Tibial artery (tissue), 4 donors: Measurements from ENCODE around the gene TMEM52.

ENCODE experiments used
- DNase-seq, 2 donors: peaks; one replicate each; pipeline ENCODE4 v3.0.0-alpha.2; 2019
- H3K27ac ChIP-seq, 2 donors: fragments of 200-600 bp; sonication (generic) in 1 of 2; 1 replicate in 1 of 2; 2 replicates in 1 of 2; pipeline ENCODE4 v1.5.1; 2018 to 2019; ENCODE audit warnings: mild to moderate bottlenecking in 1 of 2
- H3K27me3 ChIP-seq, 2 donors: fragments of 200-600 bp; sonication (generic) in 1 of 2; one replicate each; pipeline versions ENCODE4 v1.5.1 to v1.6.0; 2016 to 2019
- H3K36me3 ChIP-seq, 3 donors: fragments of 200-600 bp; sonication (generic) in 2 of 3; one replicate each; pipeline ENCODE4 v1.5.1; 2016 to 2019; ENCODE audit warnings: mild to moderate bottlenecking in 2 of 3
- H3K4me1 ChIP-seq, 4 donors: fragments of 200-600 bp; sonication (generic) in 2 of 4; 1 replicate in 3 of 4; 2 replicates in 1 of 4; pipeline ENCODE4 v1.5.1; 2016 to 2019
- H3K4me3 ChIP-seq, 2 donors: fragments of 200-600 bp; sonication (generic) in 1 of 2; 1 replicate in 1 of 2; 2 replicates in 1 of 2; pipeline ENCODE4 v1.5.1; 2018 to 2019; ENCODE audit warnings: mild to moderate bottlenecking in 2 of 2
- H3K9me3 ChIP-seq, 3 donors: fragments of 200-600 bp; sonication (generic) in 1 of 3; one replicate each; pipeline ENCODE4 v1.5.1; 2016 to 2019
- CTCF ChIP-seq, 2 experiments: fragments of 200-600 bp in 1 of 2; fragments of 450-650 bp in 1 of 2; IDR thresholded peaks; one replicate each; pipeline ENCODE4 v1.5.1; 2017 to 2019; ENCODE audit warnings: antibody characterized with exemption in 2 of 2, mild to moderate bottlenecking in 1 of 2, moderate library complexity in 1 of 2
- intact Hi-C: fragments of 100-400 bp; cut with DNase I; formaldehyde crosslinking; loops from one replicate; pipeline ENCODE4 v1.15.0; 2023; ENCODE audit warnings: low total_unique reads

The TMEM52 gene

GRCh38 chr1:1917304-1917976, 1.6 kb downstream of the TMEM52 start:
- intact Hi-C loops, result no loop called here

DNA sequence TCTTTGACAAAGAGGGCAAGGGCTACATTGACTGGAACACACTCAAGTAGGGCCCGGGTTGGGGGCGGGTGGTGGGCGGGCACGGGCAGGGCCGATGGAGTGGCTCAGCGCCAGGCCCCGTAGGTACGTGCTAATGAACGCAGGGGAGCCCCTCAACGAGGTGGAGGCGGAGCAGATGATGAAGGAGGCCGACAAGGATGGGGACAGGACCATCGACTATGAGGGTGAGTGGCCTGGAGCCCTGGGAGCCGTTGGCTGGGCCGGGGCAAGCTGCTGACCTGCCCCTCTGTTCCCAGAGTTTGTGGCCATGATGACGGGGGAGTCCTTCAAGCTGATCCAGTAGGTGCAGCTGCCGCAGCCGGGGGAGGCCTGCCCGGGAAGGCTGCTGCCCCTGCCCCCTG, 2.2 kb downstream of the TMEM52 start:
- Histone ChIP-seq H3K27me3 (peaks cover 0 to 32% of the 10 kb centered on the region in 2 donors), H3K36me3 (no peaks in the 10 kb centered on the region), H3K4me3 (no peak overlapping the region), H3K27ac (no peak overlapping the region), H3K9me3 (no peaks in the 10 kb centered on the region), H3K4me1 (peaks cover 0 to 20% (median 16%) of the 10 kb centered on the region in 4 donors)
- no peak for TF ChIP-seq CTCF (IDR thresholded peaks at IDR 0.05)
- no peak for DNase-seq
- intact Hi-C loops, result no loop called here

More at GRCh38 chr1:1917304-1917976, 1.6 kb downstream of the TMEM52 start:
- Histone ChIP-seq H3K4me1 (peaks cover 0 to 20% (median 16%) of the 10 kb centered on the region in 4 donors), H3K27ac (no peak overlapping the region), H3K36me3 (no peaks in the 10 kb centered on the region), H3K9me3 (no peaks in the 10 kb centered on the region), H3K27me3 (peaks cover 0 to 32% of the 10 kb centered on the region in 2 donors), H3K4me3 (no peak overlapping the region)
- no peak for DNase-seq
- TF ChIP-seq CTCF (IDR thresholded peaks at IDR 0.05), result no peak

DNA sequence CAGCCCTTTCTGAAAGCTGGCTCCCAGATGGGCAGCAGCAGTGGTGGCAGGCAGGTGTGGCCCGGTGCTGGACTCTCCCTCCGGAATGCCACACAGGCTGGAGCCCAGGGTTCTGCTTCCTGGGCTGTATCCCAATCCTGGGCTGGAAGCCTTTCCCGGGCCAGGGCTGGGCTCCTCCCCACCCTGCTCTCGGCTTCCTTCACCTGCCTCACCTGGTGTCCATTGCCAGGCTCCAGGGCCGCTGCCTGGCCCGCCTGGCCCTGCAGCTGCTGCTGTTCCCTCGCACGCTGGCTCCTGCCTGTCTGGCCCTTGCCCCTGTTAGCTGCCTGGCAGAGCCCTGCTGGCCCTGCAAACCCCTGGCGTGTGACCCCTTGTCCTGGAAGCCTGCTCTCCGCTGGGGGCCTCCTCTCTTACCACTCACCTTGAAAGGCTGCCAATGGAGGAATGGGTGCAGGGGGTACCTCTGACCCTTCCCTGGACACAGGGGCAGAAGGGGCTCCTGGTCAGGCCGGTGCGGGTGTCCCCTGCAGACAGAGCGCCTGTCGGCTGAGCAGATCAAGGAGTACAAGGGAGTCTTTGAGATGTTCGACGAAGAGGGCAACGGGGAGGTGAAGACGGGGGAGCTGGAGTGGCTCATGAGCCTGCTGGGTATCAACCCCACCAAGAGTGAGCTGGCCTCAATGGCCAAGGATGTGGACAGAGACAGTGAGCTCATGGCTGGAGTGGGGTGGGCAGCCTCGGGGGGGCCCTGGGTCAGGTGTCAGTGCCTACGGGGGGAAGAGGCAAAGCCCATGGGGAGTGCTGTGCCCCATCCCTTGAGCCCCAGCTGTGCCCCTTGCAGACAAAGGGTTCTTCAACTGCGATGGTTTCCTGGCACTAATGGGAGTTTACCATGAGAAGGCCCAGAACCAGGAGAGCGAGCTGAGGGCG, 2.9 kb downstream of the TMEM52 start:
- no peak for DNase-seq
- no peaks in the 10 kb centered on the region for H3K36me3 ChIP-seq
- H3K4me1 ChIP-seq, result peaks cover 0 to 20% (median 16%) of the 10 kb centered on the region in 4 donors
- no peak for TF ChIP-seq CTCF (IDR thresholded peaks at IDR 0.05)
- H3K9me3 ChIP-seq, result no peaks in the 10 kb centered on the region
- H3K4me3 ChIP-seq, result no peak overlapping the region
- peaks cover 0 to 32% of the 10 kb centered on the region in 2 donors for H3K27me3 ChIP-seq
- H3K27ac ChIP-seq, result no peak overlapping the region
- intact Hi-C loops, result no loop called here

GRCh38 chr1:1914971-1915692, 3.9 kb downstream of the TMEM52 start, which contains the start of gene CALML6:
CALML6 (plus strand) TSS chr1:1915260; CDS start chr1:1915281, 21 bp downstream.
- no peak within 1 kb of the TSS for H3K27ac ChIP-seq
- H3K36me3 ChIP-seq, result no peaks in the 10 kb centered on the region
- H3K4me1 ChIP-seq, result peaks cover 0 to 21% (median 17%) of the 10 kb centered on the region in 4 donors
- no peak for TF ChIP-seq CTCF (IDR thresholded peaks at IDR 0.05)
- no peaks in the 10 kb centered on the region for H3K9me3 ChIP-seq
- intact Hi-C loops, result no loop called here
- no peak for DNase-seq
- H3K4me3 ChIP-seq, result no peak within 1 kb of the TSS
- H3K27me3 ChIP-seq, result peaks cover 0 to 32% of the 10 kb centered on the region in 2 donors
